NCI-H2107 (cell line): ENCODE data around the gene APBB1IP.
"Not testable (repeated sequence)": the region's sequence is repeated elsewhere in the genome, so short reads cannot be mapped to it uniquely, and the experiment has no call there.

ENCODE experiments used
- DNase-seq: peaks from one replicate; lab custom pipeline; 2025; lab: John Stamatoyannopoulos, UW

The APBB1IP gene

GRCh38 chr10:26445411-26446031 lies 7.4 kb downstream of the APBB1IP start:
- DNase-seq: no peak

GRCh38 chr10:26446258-26446657 lies 8.1 kb downstream of the APBB1IP start:
- no peak for DNase-seq

GRCh38 chr10:26448292-26448691 lies 10.2 kb downstream of the APBB1IP start:
- DNase-seq: no peak

- DNase-seq: no peak
These were observed 10.7 kb downstream of the APBB1IP start for GRCh38 chr10:26448706-26449435.

- no peak for DNase-seq
These were observed 11.6 kb downstream of the APBB1IP start for GRCh38 chr10:26449726-26450125.

- no peak for DNase-seq
These were observed 13.8 kb downstream of the APBB1IP start for GRCh38 chr10:26451903-26452302.

GRCh38 chr10:26453850-26454249 lies 15.7 kb downstream of the APBB1IP start:
- DNase-seq: no peak

- DNase-seq: no peak
These were observed 16.8 kb downstream of the APBB1IP start for GRCh38 chr10:26454891-26455290.

- DNase-seq: no peak
These were observed 17.6 kb downstream of the APBB1IP start for GRCh38 chr10:26455567-26456315.

- DNase-seq: no peak
These were observed 18.9 kb downstream of the APBB1IP start for GRCh38 chr10:26457088-26457487.

GRCh38 chr10:26460736-26461135 lies 22.6 kb downstream of the APBB1IP start:
- DNase-seq: no peak

GRCh38 chr10:26463986-26464385 lies 25.8 kb downstream of the APBB1IP start:
- no peak for DNase-seq

GRCh38 chr10:26464632-26465280 lies 26.6 kb downstream of the APBB1IP start:
- no peak for DNase-seq

GRCh38 chr10:26466531-26466930 lies 28.4 kb downstream of the APBB1IP start:
- not testable (repeated sequence) for DNase-seq

- DNase-seq: no peak
These were observed 29.5 kb downstream of the APBB1IP start for GRCh38 chr10:26467639-26468038.

- DNase-seq: no peak
These were observed 30.1 kb downstream of the APBB1IP start for GRCh38 chr10:26468291-26468690.

- no peak for DNase-seq
These were observed 30.6 kb downstream of the APBB1IP start for GRCh38 chr10:26468700-26469099.

- DNase-seq: no peak
These were observed 34.3 kb downstream of the APBB1IP start for GRCh38 chr10:26472492-26472778.

GRCh38 chr10:26474026-26474425 lies 35.9 kb downstream of the APBB1IP start:
- DNase-seq: no peak

- not testable (repeated sequence) for DNase-seq
These were observed 36.7 kb downstream of the APBB1IP start for GRCh38 chr10:26474845-26475244.

GRCh38 chr10:26475386-26475785 lies 37.2 kb downstream of the APBB1IP start:
- DNase-seq: no peak

- DNase-seq: no peak
These were observed 39.4 kb downstream of the APBB1IP start for GRCh38 chr10:26477501-26477900.

GRCh38 chr10:26478061-26478460 lies 39.9 kb downstream of the APBB1IP start:
- DNase-seq: no peak
